HEK293T (cell line): ENCODE results near the gene CRY2.
A peak's percentile ranks its signal among the peaks of the same experiment; 100 is the strongest.

Experiments used
- CTCF ChIA-PET: fragments of 350-600 bp; formaldehyde crosslinking; extraction: SDS; loops from one replicate; lab custom pipeline; 2021; ENCODE audit warnings: antibody characterized with exemption, inconsistent platforms; lab: Yijun Ruan, JAX
- POLR2A ChIA-PET: fragments of 350-600 bp; formaldehyde crosslinking; extraction: SDS; loops from one replicate; lab custom pipeline; 2020; ENCODE audit warnings: antibody characterized with exemption, inconsistent platforms; lab: Yijun Ruan, JAX
- DNase-seq: peaks from one replicate; pipeline ENCODE4 v3.0.0; 2012; ENCODE audit warnings: mixed read lengths; ENCODE audit errors: extremely low spot score
- ARNT ChIP-seq: fragments of 450-650 bp; IDR thresholded peaks from 2 replicates; pipeline ENCODE4 v1.6.1; 2017; ENCODE audit warnings: mild to moderate bottlenecking
- BHLHE40 ChIP-seq: fragments of 450-650 bp; IDR thresholded peaks from 2 replicates; pipeline ENCODE4 v1.6.1; 2016; ENCODE audit warnings: mild to moderate bottlenecking, moderate library complexity, borderline replicate concordance
- CTBP1 ChIP-seq: fragments of 450-650 bp; IDR thresholded peaks from 2 replicates; pipeline ENCODE4 v1.6.1; 2016; ENCODE audit warnings: borderline replicate concordance
- ELF4 ChIP-seq: fragments of 450-650 bp; IDR thresholded peaks from 2 replicates; pipeline ENCODE4 v1.6.1; 2017; ENCODE audit warnings: antibody characterized with exemption
- FOXA1 ChIP-seq: fragments of 450-650 bp; IDR thresholded peaks from 2 replicates; pipeline ENCODE4 v1.6.1; 2016; ENCODE audit warnings: mild to moderate bottlenecking
- FOXK2 ChIP-seq: fragments of 450-650 bp; IDR thresholded peaks from 2 replicates; pipeline ENCODE4 v1.6.1; 2016; ENCODE audit warnings: mild to moderate bottlenecking
- FOXM1 ChIP-seq: fragments of 450-650 bp; IDR thresholded peaks from 2 replicates; pipeline ENCODE4 v1.6.1; 2017; ENCODE audit warnings: mild to moderate bottlenecking, borderline replicate concordance
- HDGF ChIP-seq: fragments of 450-650 bp; IDR thresholded peaks from 2 replicates; pipeline ENCODE4 v1.6.1; 2017; ENCODE audit warnings: antibody characterized with exemption, borderline replicate concordance
- L3MBTL2 ChIP-seq: fragments of 450-650 bp; conservative IDR thresholded peaks from 2 replicates; pipeline ENCODE4 v1.6.1; 2016; ENCODE audit warnings: mild to moderate bottlenecking
- LEF1 ChIP-seq: fragments of 450-650 bp; IDR thresholded peaks from 2 replicates; pipeline ENCODE4 v1.6.1; 2017; ENCODE audit warnings: mild to moderate bottlenecking, borderline replicate concordance
- NFRKB ChIP-seq: fragments of 450-650 bp; IDR thresholded peaks from 2 replicates; pipeline ENCODE4 v1.6.1; 2016; ENCODE audit warnings: mild to moderate bottlenecking, moderate library complexity
- SP1 ChIP-seq: fragments of 450-650 bp; IDR thresholded peaks from 2 replicates; pipeline ENCODE4 v1.6.1; 2017
- SUZ12 ChIP-seq: fragments of 450-650 bp; IDR thresholded peaks from 2 replicates; pipeline ENCODE4 v1.6.1; 2016; ENCODE audit warnings: mild to moderate bottlenecking
- TARDBP ChIP-seq: fragments of 450-650 bp; IDR thresholded peaks from 2 replicates; pipeline ENCODE4 v1.6.1; 2016
- ZNF384 ChIP-seq: fragments of 450-650 bp; IDR thresholded peaks from 2 replicates; pipeline ENCODE4 v1.6.1; 2016
- TF ChIP-seq, protein P1 (sequence below): fragments of 450-650 bp; IDR thresholded peaks from 2 replicates; pipeline ENCODE4 v1.6.1; 2016

Gene CRY2

DNA sequence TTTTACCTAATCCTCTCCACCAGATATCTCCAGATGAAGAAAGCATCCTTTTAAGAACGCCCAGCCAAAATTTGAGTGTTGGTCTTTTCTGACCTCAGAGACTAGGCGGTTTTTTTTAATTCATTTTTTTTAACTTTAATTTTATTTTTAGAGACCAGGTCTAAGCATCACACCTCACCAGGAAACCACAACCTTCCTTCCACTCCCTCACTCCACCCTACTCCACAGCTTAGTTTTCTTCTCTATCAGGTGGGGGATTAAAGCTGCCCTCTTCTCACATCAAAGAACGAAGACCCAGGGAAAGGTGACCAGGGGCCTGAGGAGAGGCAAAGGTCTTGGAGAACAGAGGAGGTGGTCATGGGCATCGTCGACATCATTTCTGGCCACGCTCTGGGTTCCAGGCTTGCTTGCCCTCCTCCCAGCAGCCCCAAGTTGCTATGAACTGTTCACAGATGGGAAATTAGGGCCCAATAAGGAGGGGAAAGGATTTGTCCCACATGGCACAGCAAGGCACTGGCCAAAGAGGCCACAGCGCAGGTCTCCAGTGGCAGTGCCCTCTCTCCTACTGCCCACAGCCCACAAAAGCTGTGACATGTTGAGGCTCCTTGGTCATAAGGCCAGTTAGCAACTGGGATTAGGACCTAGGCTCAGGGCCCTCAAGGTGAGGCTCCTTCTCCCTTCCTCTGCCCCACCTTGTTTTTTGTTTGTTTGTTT, 71.8 kb downstream of the CRY2 start:
- ChIA-PET CTCF (no interaction called here), POLR2A (interaction anchor here (1.3 kb wide), 1 partner anchor 8 kb away, joined by 7 read pairs; no protein-coding TSS in a partner anchor)
- TF ChIP-seq LEF1: no peak
- TF ChIP-seq, protein P1, sequence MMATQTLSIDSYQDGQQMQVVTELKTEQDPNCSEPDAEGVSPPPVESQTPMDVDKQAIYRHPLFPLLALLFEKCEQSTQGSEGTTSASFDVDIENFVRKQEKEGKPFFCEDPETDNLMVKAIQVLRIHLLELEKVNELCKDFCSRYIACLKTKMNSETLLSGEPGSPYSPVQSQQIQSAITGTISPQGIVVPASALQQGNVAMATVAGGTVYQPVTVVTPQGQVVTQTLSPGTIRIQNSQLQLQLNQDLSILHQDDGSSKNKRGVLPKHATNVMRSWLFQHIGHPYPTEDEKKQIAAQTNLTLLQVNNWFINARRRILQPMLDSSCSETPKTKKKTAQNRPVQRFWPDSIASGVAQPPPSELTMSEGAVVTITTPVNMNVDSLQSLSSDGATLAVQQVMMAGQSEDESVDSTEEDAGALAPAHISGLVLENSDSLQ: no peak; the same call in 1 of the 2 replicates
- no peak for TF ChIP-seq ARNT
- TF ChIP-seq FOXK2: no peak
- no peak for TF ChIP-seq CTBP1
- no peak for DNase-seq

DNA sequence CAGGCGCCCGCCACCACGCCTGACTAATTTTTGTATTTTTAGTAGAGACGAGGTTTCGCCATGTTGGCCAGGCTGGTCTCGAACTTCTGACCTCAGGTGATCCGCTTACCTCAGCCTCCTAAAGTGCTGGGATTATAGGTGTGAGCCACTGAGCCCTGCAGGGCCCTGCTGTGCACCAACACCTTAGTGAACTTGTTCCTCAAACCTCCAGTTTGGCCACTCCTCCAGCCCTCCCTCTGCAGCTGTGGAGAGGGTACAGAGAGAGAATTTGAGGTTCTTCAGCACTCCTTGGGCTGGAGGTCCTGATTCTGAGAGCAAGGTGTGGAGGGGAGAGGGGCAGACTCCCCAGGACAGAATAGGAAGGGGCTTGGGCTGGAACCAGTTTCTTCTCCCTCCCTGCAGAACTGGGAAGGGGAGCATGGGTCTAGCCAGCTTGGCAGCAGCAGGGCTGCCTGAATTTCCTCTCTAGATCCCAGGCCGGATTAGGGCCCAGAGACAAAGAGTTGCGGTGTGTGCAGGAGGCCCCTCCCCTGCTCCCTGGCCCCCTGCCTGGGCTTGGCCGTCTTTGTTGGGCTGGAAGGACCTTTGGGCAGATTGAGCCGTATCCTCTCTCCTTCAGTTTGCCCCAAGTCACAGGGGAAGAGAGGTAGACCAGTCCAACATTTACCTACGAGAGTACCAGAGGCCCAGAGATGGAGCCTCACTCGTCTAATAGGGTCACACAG, 72.7 kb downstream of the CRY2 start:
- TF ChIP-seq, protein P1: no peak
- TF ChIP-seq FOXK2 (no peak), ELF4 (no peak), ZNF384 (no peak), CTBP1 (no peak), L3MBTL2 (no peak), SUZ12 (no peak), HDGF (no peak), ARNT (no peak), FOXM1 (no peak), LEF1 (no peak), BHLHE40 (no peak), NFRKB (no peak), FOXA1 (no peak)
- no peak for DNase-seq
- ChIA-PET CTCF (no interaction called here), POLR2A (no interaction called here)

DNA sequence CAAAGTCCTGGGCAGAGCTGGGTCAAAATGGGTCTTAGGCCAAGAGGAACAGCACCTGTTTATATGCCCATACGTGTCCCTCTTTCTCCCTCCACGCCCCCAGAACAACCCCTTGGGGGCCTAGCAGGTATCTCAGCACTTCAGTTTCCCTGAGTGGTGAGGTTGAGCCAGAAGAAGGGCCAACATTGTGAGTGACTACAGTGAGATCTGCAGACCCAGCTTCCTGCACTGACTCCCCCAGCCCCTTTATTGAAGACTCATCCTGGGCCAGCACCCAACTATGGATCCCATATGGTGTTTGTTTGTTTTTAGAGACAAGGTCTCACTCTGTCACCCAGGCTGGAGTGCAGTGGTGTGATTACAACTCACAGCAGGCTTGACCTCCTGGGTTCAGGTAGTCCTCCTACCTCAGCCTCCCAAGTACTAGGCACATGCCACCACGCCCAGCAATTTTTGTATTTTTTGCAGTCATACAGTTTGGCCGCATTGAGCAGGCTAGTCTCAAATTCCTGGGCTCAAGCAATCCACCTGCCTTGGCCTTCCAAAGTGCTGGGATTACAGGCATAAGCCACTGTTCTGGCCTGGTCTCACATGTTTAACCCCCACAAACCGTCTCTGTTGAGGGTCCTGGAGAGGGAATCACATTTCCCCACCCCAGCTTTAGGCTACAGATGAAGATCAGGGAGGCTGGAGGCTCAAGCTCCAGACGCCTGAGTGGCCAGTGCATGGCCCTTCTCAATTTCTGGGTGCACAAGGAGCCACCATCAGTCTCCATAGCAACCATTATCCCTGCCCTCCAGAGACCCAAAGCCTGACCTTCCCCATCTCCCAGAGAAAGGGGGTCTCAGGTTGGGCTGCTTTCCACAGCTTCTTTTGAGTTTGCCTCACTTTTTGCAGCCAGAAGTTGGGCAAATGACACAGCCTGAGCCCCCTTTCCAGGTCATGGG, 73.5 kb downstream of the CRY2 start:
- CTCF ChIA-PET: no interaction called here
- POLR2A ChIA-PET: no interaction called here
- no peak for DNase-seq
- TF ChIP-seq, protein P1: no peak
- TF ChIP-seq ZNF384 (no peak), FOXK2 (no peak), BHLHE40 (no peak), FOXM1 (no peak), ELF4 (no peak), CTBP1 (no peak), L3MBTL2 (no peak), FOXA1 (no peak), LEF1 (no peak), NFRKB (no peak)

DNA sequence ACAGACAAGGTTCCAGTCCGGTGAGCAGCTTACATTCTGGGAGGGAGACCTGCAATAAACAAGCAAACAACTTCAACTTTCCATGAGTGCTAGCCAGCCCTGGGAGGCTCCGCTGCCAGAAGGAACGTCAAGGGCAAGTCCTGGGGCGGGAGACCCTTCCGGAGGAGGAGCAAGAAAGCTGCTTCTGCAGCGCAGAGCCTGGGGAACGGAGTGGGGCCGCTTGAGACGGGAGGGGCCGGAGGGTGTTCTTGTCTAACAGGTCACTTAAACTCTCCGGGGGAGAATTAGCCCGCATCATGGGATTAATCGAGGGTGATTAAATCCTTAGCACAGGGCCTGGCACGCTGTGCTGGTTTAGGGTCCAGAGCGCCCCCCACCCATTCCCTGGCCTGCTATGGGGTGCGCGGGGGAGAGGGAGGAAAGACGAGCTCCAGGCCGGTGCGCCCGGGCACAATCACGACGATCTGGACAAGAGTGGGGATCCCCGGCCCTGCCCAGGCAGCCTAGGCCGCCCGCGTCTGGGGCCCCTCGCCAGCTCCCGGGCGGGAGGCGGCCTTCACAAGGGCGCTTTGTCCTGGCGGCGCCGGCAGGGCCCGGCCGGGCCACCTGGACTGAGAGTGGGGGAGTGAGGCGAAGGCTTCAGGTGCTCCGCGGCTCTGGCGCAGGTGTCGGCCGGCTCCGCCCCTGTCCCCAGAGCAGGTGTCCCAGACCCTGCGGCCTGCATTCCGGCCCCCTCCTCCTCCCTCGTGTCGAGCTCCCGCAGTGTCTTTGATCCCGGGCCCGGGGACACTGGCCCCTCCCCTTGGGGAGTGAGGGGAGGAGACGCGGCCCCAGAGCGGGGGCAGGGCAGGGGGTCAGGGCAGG, 74.5 kb downstream of the CRY2 start:
- TF ChIP-seq FOXA1 (no peak), BHLHE40 (no peak), FOXM1 (no peak), ARNT (no peak), LEF1 (no peak), TARDBP (no peak), SUZ12 (no peak)
- CTCF ChIA-PET: interaction anchor here (1.5 kb wide), 1 partner anchor 150 kb away, joined by 5 read pairs; no protein-coding TSS in a partner anchor
- no peak for DNase-seq
- POLR2A ChIA-PET: interaction anchor here (0.5 to 1.3 kb wide), 4 partner anchors 44 to 246 kb away, joined by 3 to 4 read pairs (median 3); no protein-coding TSS in a partner anchor

DNA sequence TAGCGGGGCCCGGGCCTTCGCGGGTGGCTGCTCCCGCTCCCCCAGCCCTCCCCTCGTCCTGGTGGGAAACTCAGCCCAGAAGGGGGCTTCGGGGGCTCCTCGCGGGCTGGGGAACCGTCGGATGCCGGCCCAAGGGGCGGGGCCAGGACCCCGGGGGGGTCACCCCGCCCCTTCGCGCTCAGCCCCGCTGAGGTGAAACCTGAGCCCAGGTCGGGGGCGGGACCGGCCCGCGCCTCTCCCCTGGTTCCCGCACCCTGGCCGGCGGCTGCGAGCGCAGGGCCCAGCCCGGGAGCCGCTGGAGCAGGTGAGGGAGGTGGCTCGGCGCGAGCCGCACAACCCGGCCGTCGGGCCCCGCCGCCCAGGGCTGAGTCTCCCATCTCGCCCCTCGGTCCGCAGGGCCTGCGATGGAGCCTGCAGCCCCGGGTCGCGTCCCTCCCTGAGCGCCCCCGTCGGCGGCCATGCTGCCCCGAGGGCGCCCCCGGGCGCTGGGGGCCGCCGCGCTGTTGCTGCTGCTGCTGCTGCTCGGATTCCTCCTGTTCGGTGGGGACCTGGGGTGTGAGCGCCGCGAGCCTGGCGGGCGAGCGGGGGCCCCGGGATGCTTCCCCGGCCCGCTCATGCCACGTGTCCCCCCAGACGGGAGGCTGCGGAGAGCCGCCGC, 75.3 kb downstream of the CRY2 start, which contains the start of gene LARGE2:
Gene LARGE2, plus strand, starts transcription at position 232 of the 658 bp plus-strand sequence. Its CDS starts 227 bp downstream, at position 459.
- peak; percentile 72 for DNase-seq
- TF ChIP-seq CTBP1 (no peak), L3MBTL2 (no peak), NFRKB (no peak), FOXA1 (no peak), SUZ12 (no peak), ZNF384 (no peak), FOXM1 (no peak), ELF4 (no peak), ARNT (no peak), SP1 (no peak), FOXK2 (no peak), BHLHE40 (no peak), TARDBP (no peak), LEF1 (no peak)
- TF ChIP-seq, protein P1: no peak
- ChIA-PET POLR2A (interaction anchor here (0.5 to 1.3 kb wide), 3 partner anchors 43 to 245 kb away, joined by 3 to 4 read pairs (median 3); no protein-coding TSS in a partner anchor), CTCF (interaction anchor here (0.8 to 1.5 kb wide), 2 partner anchors 84 to 151 kb away, joined by 3 to 5 read pairs; no protein-coding TSS in a partner anchor)
